Small intestine (tissue), 7 donors: ENCODE measurements around the gene KCNQ5. TPM values are rescaled to one million over a fixed set of nuclear protein-coding genes. Genes with fewer than 3 reads are reported as not detected.

Experiments used
- DNase-seq, 2 donors: peaks; one replicate each; pipeline versions ENCODE4 v3.0.0 to v3.0.0-alpha.2; 2013
- FAIRE-seq: peaks from 2 replicates; lab custom pipeline; 2012; peaks lifted over from hg19 to GRCh38; lab: Jason Lieb, UNC
- H3K27ac ChIP-seq, 3 donors: one replicate each; pipeline ENCODE4 v1.5.1; 2013; ENCODE audit warnings: low read length in 2 of 3, mild to moderate bottlenecking in 2 of 3, control low read depth in 1 of 3, inconsistent platforms in 1 of 3, low read depth in 1 of 3, moderate library complexity in 1 of 3
- H3K27me3 ChIP-seq, 3 donors: one replicate each; pipeline ENCODE4 v1.6.1; 2013; ENCODE audit warnings: low read length in 3 of 3, inconsistent platforms in 1 of 3; ENCODE audit not compliant: control insufficient read depth in 3 of 3, insufficient read depth in 3 of 3
- H3K36me3 ChIP-seq, 3 donors: one replicate each; pipeline ENCODE4 v1.6.1; 2013; ENCODE audit warnings: low read length in 3 of 3, inconsistent platforms in 1 of 3, low read depth in 1 of 3, mild to moderate bottlenecking in 1 of 3, moderate library complexity in 1 of 3; ENCODE audit not compliant: control insufficient read depth in 3 of 3, insufficient read depth in 2 of 3
- H3K4me1 ChIP-seq, 3 donors: one replicate each; pipeline ENCODE4 v1.6.1; 2013; ENCODE audit warnings: low read length in 2 of 3, inconsistent platforms in 1 of 3, low read depth in 1 of 3, mild to moderate bottlenecking in 1 of 3, moderate library complexity in 1 of 3; ENCODE audit not compliant: control insufficient read depth in 3 of 3, insufficient read depth in 2 of 3
- H3K4me3 ChIP-seq, 3 donors: one replicate each; pipeline ENCODE4 v1.5.1; 2013; ENCODE audit warnings: low read length in 3 of 3, control low read depth in 1 of 3, inconsistent platforms in 1 of 3, low read depth in 1 of 3, mild to moderate bottlenecking in 1 of 3, moderate library complexity in 1 of 3
- H3K9me3 ChIP-seq, 2 donors: one replicate each; pipeline ENCODE4 v1.6.1; 2013; ENCODE audit warnings: low read depth in 1 of 2, low read length in 1 of 2; ENCODE audit not compliant: control insufficient read depth in 2 of 2, insufficient read depth in 1 of 2
- WGBS, 3 donors: extraction: QIAGEN DNeasy Blood & Tissue Kit; methylation state at CpG; one replicate each; pipeline ENCODE4 v1.1.7; 2013; 5-methylcytosine and 5-hydroxymethylcytosine counted together
- polyA plus RNA-seq, 4 donors: library from polyadenylated mRNA; stranded (reverse) in 3 of 4; unstranded in 1 of 4; fragments of 200-250 nt in 3 of 4; fragments of 120-200 nt in 1 of 4; gene quantifications; one replicate each; pipeline versions ENCODE4 v1.2.1 to v1.2.3, GENCODE V29; 2013
- donor health status: healthy with polysubstance abuse.
- donor health status: control.
- donor health status: control.
- donor health status: Bipolar disorder and iron deficiency.
- donor health status: healthy.

KCNQ5 gene
- polyA plus RNA-seq, 4 donors, result 0.27 to 0.92 TPM; not detected in 2

DNA sequence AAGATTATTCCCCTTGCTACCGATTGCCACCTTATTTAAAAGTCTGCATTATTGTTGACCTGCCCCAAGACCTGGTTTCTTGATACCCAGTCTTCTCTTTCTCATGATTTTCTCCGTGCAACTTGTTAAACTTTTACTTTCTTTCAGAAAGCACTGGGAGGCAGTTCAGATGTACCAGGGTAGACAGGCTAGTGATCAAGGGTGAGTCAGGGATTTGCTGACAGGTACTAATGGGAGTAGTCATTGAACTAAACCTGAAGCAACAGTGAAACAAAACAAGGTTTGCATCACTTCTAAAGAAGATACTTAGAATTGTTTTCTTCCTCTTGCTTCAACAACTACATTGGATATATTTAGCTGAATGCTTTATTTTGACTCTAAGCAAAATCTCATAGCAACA is 124.4 kb downstream of the KCNQ5 start:
- DNase-seq (no peak), FAIRE-seq (no peak)
- Histone ChIP-seq H3K9me3 (no peaks in the 10 kb centered on the region), H3K4me1 (no peaks in the 10 kb centered on the region), H3K4me3 (no peak overlapping the region), H3K27ac (no peak overlapping the region), H3K27me3 (no peaks in the 10 kb centered on the region), H3K36me3 (no peaks in the 10 kb centered on the region)
- 47 to 72% (median 57%) methylated on average over 2 of the region's 2 CpGs for WGBS, 3 donors

DNA sequence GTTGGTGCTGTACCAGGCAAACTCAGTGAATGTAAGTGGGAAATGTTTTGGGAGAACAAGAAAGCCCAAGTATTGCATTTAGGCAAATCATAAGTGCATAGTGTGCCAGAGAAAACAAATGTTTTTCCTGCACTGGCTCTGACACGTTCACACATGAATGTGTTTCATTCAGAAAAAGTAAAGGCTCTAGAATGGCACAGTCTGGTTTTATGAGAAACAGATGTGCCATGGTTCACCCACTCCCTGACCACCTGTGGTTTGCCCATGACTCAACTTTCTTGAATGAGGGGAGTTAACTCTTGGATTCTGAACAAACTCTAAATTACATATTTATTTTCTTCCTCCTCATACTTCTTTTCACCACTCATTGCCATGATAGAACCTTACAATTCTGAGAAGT is 126.9 kb downstream of the KCNQ5 start:
- H3K9me3 ChIP-seq, result no peaks in the 10 kb centered on the region
- no peak for DNase-seq
- H3K27ac ChIP-seq, result no peak overlapping the region
- WGBS, 3 donors, result 33 to 56% (median 38%) methylated on average over 1 of the region's 1 CpG
- no peaks in the 10 kb centered on the region for H3K36me3 ChIP-seq
- H3K4me1 ChIP-seq, result no peaks in the 10 kb centered on the region
- FAIRE-seq, result no peak
- no peak overlapping the region for H3K4me3 ChIP-seq
- no peaks in the 10 kb centered on the region for H3K27me3 ChIP-seq

DNA sequence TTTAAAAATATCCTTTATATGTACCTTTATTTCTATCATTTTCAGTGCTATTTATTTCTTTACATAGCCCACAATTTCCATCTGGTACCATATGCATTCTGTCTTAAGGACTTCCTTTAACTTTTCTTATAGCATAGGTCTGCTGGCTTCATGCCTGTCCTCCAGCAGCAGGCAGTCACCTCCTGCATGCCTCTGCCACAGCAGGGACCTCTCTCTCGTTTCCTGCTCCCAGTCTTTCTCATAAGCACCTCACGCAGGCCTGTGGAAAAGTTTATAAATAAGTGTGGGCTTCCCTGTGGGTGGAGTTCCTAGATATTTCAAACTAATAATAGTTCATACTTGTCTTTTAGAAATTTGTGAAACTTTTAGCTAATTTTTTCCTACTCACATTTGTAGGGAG is 133.9 kb downstream of the KCNQ5 start:
- 51 to 60% (median 57%) methylated on average over 2 of the region's 2 CpGs for WGBS, 3 donors
- DNase-seq, result no peak
- no peak overlapping the region for H3K4me3 ChIP-seq
- H3K36me3 ChIP-seq, result no peaks in the 10 kb centered on the region
- H3K4me1 ChIP-seq, result no peaks in the 10 kb centered on the region
- H3K9me3 ChIP-seq, result no peaks in the 10 kb centered on the region
- FAIRE-seq, result no peak
- H3K27me3 ChIP-seq, result no peaks in the 10 kb centered on the region
- no peak overlapping the region for H3K27ac ChIP-seq

DNA sequence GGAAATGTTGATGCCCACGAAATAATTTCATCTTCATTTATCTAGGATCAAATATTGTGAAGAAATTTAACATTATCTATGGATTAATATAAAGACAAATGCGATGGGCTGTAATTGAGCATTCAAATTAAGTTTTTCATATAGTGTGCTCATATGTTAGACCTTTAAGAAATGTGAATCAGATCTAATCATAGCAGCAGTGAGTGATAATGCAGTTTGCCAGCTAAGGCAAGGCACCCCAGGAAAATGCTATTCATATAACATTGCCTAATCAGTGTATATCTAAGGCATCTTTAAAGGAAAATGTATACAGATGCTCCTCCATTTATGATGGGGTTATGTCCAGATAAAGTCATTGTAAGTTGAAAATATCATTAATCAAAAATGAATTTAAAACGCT is 135.2 kb downstream of the KCNQ5 start:
- no peaks in the 10 kb centered on the region for H3K36me3 ChIP-seq
- H3K4me1 ChIP-seq, result no peaks in the 10 kb centered on the region
- H3K4me3 ChIP-seq, result no peak overlapping the region
- no peak overlapping the region for H3K27ac ChIP-seq
- H3K27me3 ChIP-seq, result no peaks in the 10 kb centered on the region
- FAIRE-seq (no peak), DNase-seq (no peak)
- 65 to 80% (median 70%) methylated on average over 3 of the region's 3 CpGs for WGBS, 3 donors
- H3K9me3 ChIP-seq, result no peaks in the 10 kb centered on the region

DNA sequence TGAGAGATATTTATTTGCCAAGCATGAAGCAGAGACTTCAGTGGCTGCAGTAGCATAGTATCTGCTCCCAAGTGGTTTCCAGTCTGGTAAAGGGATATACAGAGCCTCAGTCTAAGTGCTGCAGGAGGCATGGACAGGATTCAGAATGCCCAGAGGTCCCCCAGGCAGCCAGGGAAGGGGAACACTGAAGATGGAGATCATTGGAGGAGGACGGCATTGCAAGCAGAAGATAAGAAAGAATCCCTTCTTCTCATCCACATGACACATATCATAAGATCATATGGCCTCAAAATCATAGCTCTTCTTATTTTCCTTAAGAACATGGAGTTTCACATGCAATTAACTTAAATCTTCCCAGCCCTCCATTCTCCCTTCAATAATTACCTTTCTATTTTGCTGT is 136.1 kb downstream of the KCNQ5 start:
- H3K36me3 ChIP-seq, result no peaks in the 10 kb centered on the region
- H3K27me3 ChIP-seq, result no peaks in the 10 kb centered on the region
- no peaks in the 10 kb centered on the region for H3K9me3 ChIP-seq
- 56 to 90% (median 85%) methylated on average over 1 of the region's 1 CpG for WGBS, 3 donors
- H3K27ac ChIP-seq, result no peak overlapping the region
- DNase-seq, result no peak
- H3K4me3 ChIP-seq, result no peak overlapping the region
- no peak for FAIRE-seq
- no peaks in the 10 kb centered on the region for H3K4me1 ChIP-seq

DNA sequence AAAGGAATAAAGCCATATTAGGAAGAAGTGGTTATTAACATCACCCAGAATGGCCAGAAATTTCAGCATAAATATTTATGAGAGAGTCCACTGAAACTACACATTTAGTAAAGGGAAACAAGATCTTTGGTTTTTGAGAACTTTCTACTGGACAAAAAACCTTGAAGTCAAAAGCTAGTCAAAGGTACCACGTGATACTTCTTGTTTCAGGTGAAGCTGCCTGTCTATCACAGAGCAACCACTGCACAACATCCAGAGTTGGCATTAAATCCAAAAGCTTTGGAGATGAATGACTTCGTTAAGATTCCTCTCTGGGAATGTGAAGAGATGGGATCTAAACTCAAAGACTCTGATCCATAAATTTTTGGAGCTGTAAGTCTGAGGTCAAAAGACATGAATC is 137.0 kb downstream of the KCNQ5 start:
- 58 to 70% (median 59%) methylated on average over 2 of the region's 2 CpGs for WGBS, 3 donors
- FAIRE-seq, result no peak

DNA sequence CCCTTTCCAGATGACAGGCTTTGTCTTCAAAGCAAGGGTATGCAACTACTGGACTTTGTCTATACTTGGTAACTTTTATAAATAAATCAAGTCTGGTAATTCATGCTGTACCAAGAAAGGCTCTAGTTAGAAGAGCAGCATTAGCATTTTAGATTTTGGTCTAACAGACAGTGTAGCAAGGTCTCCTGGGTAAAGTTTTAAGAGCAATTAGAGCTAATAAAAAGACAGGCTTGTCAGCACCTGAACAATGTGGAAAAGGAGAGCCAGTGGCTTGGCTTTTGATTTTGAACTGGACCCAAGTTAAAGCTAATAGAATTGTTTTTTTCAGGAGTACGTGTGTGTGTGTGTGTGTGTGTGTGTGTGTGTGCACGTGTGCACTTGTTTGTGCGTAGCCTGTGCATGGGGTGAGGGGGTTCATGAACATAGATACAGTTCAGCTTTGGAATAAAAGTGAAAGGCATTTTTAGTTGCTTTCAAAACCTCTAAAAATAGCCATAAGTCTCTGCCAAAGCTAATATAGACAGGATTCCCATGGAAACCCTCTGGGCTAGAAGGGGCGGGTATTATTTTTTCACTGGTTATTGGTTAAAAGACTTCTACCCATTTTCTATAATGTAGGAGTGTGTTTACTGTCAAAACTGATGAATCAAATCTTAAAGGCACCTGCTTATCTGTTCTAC is 138.4 kb downstream of the KCNQ5 start:
- H3K27ac ChIP-seq, result no peak overlapping the region
- H3K4me3 ChIP-seq, result no peak overlapping the region
- DNase-seq (no peak), FAIRE-seq (no peak)
- no peaks in the 10 kb centered on the region for H3K9me3 ChIP-seq
- no peaks in the 10 kb centered on the region for H3K36me3 ChIP-seq
- H3K4me1 ChIP-seq, result no peaks in the 10 kb centered on the region
- WGBS, 3 donors, result 52 to 59% (median 57%) methylated on average over 4 of the region's 4 CpGs
- H3K27me3 ChIP-seq, result no peaks in the 10 kb centered on the region

More for the DNA sequence above, 137.0 kb downstream of the KCNQ5 start:
- no peak overlapping the region for H3K4me3 ChIP-seq
- H3K27ac ChIP-seq, result no peak overlapping the region
- no peaks in the 10 kb centered on the region for H3K4me1 ChIP-seq
- no peaks in the 10 kb centered on the region for H3K27me3 ChIP-seq
- DNase-seq, result no peak
- no peaks in the 10 kb centered on the region for H3K9me3 ChIP-seq
- no peaks in the 10 kb centered on the region for H3K36me3 ChIP-seq

DNA sequence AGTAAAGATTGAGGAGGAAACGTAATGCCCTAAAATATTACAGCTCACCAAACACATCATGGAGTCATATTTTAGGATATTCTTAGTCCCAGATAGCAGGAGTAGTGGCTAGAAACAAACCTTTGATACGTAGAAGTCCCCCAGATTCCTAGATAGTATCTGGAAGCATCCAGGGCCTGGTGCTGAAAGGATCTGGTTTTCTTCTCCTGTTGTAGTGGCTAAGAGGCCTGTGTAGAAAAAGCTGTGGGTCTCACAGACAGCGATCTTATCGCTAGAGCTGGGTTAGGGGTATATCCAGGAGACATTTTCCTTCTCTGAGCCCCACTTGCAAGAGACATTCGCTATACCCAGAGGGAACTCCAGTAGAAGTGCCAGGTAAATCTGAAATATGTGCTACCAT is 139.9 kb downstream of the KCNQ5 start:
- FAIRE-seq, result no peak
- H3K27me3 ChIP-seq, result no peaks in the 10 kb centered on the region
- no peak overlapping the region for H3K27ac ChIP-seq
- no peak overlapping the region for H3K4me3 ChIP-seq
- DNase-seq, result no peak
- no peaks in the 10 kb centered on the region for H3K9me3 ChIP-seq
- WGBS, 3 donors, result 73 to 85% (median 79%) methylated on average over 5 of the region's 5 CpGs
- H3K36me3 ChIP-seq, result no peaks in the 10 kb centered on the region
- no peaks in the 10 kb centered on the region for H3K4me1 ChIP-seq
